Islet of Langerhans (tissue), 1 donor: ENCODE data around the gene DLG4.
"Not testable (repeated sequence)": the region's sequence is repeated elsewhere in the genome, so short reads cannot be mapped to it uniquely, and the experiment has no call there.

Source experiments
- FAIRE-seq: peaks from one replicate; lab custom pipeline; 2011; peaks lifted over from hg19 to GRCh38; lab: Jason Lieb, UNC

DLG4 gene

DNA sequence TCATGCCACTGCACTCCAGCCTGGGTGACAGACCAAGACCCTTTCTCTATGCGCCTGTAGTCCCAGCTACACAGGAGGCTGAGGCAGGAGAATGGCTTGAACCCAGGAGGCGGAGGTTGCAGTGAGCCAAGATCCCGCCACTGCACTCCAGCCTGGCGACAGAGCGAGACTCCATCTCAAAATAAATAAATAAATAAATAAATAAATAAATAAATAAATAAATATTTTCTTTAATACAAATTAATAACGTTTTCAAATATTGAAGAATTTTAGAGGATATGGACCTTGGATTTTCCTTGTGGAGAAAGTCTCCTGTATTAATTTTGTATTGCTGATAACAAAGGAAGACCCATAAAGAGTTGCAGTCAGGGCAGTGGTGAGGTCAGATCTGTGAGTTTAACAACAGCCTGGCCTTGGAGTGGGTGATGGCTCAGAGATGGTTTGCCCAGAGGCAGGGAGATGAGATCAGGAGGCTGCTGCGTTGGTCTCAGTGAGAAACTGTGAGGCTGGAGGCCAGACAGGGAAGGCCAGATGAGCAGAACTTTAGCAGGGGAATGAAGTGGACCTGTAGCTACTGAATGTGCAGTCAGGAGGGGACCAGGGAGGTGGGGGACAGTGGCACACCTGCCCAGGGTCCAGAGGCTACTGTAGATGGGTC lies 36.1 kb downstream of the DLG4 start:
- FAIRE-seq: no peak

DNA sequence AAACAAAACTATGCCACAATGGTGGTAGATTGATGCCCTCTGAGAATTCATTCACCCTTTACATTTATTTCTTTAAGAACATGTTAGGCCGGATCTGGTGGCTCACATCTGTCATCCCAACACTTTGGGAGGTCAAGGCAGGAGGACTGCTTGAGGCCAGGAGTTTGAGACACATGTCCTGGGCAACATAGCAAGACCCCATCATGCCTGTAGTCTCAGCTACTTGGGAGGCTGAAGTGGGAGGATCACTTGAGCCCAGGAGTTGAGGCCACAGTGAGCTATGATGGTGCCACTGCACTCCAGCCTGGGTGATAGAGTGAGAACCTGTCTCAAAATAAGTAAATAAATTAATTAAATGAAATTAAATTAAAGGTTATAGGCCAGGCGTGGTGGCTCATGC lies 37.5 kb downstream of the DLG4 start:
- not testable (repeated sequence) for FAIRE-seq

- no peak for FAIRE-seq
Measured at GRCh38 chr17:7179317-7180254, 40.0 kb downstream of the DLG4 start, which contains the start of gene ASGR1. ASGR1 (minus strand) TSS chr17:7179370; CDS start chr17:7178563, 807 bp downstream.

GRCh38 chr17:7178973-7179316 lies 40.7 kb downstream of the DLG4 start:
- FAIRE-seq: no peak

DNA sequence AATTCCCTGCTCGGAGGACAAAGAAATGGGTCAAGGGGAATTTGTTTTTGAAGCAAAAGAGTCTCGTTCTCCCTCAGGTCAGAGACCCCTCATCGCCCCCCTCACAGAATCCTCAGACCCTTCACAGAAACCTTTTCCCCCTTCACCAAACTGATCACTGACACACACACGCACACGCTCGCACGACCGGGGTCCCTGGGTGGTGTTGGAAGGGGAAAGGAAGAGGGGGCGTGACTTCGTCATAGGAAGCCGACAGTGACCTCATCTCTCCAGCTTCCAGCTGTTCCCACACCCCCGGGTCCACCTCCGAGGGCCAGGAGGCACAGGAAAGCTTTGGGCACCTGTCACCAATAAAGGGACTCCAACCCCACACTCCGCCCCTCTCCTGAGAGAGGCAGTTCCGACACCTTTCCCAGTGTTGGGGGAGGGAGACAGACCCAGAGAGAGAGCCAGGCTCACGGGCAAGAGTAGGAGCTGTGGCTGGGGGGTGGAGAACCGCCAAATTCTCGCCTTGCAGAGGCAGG lies 41.6 kb downstream of the DLG4 start:
- FAIRE-seq: no peak

DNA sequence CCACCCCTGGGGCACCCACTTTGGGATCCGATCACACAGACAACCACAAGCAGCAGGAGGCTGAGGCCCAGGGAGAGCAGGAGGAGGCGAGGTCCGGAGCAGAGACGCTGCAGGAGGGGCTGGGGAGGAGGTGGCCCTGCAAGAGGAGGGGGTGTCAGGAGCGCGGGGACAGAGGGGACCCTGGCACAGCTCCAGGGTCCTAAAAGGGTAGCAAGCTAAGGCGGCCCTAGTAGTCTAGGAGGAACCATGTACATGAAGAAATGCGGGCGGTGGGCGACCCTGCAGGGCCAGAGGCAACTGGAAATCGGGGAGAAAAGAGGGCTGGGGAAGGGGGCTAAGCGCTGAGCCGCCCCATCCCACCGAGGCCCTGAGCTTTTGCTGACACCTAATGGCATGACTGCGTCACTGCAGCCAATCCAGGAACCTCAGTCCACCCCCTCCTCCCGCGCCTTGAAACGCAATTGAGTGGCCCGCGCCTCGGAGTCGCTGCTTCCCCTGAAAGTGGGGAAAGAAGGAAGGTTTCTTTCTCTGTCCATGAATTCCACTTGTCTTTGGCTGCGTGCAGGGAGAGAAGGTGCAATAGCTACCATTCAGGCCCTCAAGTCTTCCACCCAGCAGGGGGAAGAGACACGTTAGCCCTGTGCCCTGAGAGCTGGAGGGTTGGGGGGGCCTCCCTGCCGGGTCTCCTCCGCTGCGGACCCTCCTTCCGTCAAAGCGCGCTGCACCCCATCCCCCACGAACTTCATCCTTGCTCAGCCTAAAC lies 42.3 kb downstream of the DLG4 start:
- FAIRE-seq: no peak

- FAIRE-seq: no peak
Measured at GRCh38 chr17:7176841-7177190, 42.8 kb downstream of the DLG4 start.

- FAIRE-seq: no peak
Measured at GRCh38 chr17:7176107-7176840, 43.4 kb downstream of the DLG4 start.

DNA sequence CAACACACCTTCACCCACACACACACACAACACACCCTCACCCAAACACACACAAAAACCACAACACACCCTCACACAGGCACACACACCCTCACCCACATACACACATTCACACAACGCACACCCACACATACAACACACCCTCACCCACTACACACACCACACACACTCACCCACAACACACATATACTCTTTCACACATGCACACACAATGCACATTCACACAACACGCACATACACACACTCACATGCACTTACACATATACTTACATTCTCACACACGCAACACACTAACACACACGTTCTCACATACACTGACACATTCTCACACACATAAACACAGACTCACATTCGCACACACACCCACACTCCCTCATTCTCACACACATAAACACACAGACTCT lies 44.3 kb downstream of the DLG4 start:
- FAIRE-seq: no peak

GRCh38 chr17:7174603-7175326 lies 44.9 kb downstream of the DLG4 start:
- no peak for FAIRE-seq

- FAIRE-seq: no peak
Measured at GRCh38 chr17:7173687-7174602, 45.7 kb downstream of the DLG4 start.

GRCh38 chr17:7172522-7173191 lies 47.0 kb downstream of the DLG4 start:
- not testable (repeated sequence) for FAIRE-seq

DNA sequence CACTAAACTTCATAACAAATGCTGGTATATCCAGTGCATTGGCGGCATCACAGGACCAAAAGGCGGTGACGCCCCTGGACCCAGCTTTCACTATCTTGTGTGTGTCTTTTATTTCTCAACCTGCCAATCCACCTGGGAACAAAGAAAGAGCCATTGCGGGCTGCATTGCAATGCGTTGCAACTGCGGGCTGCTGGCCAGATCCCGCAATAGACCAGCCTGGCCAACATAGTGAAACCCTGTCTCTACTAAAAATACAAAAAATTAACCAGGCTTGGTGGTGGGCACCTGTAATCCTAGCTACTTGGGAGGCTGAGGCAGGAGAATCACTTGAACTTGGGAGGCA lies 50.1 kb downstream of the DLG4 start:
- not testable (repeated sequence) for FAIRE-seq

- not testable (repeated sequence) for FAIRE-seq
Measured at GRCh38 chr17:7168841-7169564, 50.6 kb downstream of the DLG4 start.

GRCh38 chr17:7167832-7168231 lies 51.8 kb downstream of the DLG4 start:
- no peak for FAIRE-seq

DNA sequence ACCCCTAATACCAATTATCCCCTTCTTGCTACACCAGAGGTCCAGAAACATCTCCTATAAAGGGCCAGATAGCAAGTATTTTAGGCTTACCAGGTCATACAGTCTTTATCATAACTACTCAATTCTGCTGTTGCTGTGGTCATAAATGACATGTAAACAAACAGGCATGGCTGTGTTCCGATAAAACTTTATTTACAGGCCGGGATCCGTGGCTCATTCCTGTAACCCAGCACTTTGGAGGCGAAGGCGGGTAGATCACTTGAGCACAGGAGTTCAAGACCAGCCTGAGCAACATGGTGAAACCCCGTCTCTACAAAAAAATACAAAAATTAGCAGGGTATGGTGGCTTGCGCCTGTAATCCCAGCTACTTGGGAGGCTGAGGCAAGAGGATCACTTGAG lies 52.8 kb downstream of the DLG4 start:
- FAIRE-seq: no peak

DNA sequence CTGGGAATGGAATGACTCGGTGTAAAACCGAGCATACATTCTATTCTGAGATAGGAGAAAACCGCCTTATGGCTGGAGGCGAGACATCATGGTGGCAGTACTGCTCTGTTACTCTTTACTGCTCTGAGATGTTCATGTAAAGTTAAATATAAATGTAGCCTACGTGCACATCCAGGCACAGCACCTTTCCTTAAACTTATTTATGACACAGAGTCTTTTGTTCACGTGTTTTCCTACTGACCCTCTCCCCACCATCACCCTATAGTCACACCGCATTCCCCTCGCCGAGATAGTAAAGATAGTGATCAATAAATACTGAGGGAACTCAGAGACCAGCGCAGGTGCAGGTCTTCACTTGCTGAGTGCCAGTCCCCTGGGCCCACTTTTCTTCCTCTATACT lies 60.1 kb downstream of the DLG4 start:
- FAIRE-seq: not testable (repeated sequence)

DNA sequence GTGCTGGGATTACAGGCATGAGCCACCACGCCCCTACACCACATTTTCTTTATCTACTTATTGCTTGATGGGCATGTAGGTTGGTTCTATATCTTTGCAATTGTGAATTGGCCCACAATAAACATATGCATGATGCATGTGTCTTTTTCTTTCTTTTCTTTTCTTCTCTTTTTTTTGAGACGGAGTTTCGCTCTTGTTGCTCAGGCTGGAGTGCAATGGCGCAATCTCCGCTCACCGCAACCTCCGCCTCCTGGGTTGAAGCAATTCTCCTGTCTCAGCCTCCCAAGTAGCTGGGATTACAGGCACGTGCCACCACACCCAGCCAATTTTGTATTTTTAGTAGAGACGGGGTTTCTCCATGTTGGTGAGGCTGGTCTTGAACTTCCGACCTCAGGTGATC lies 61.2 kb downstream of the DLG4 start:
- FAIRE-seq: not testable (repeated sequence)

GRCh38 chr17:7156342-7156940 lies 63.2 kb downstream of the DLG4 start:
- FAIRE-seq: no peak
